Measurements from ENCODE around the gene CCR6. TPM values are rescaled to one million over a fixed set of nuclear protein-coding genes. Genes with fewer than 3 reads are reported as not detected.

CCR6 gene
- total RNA-seq, 1 donor from 2014 or later: not detected

DNA sequence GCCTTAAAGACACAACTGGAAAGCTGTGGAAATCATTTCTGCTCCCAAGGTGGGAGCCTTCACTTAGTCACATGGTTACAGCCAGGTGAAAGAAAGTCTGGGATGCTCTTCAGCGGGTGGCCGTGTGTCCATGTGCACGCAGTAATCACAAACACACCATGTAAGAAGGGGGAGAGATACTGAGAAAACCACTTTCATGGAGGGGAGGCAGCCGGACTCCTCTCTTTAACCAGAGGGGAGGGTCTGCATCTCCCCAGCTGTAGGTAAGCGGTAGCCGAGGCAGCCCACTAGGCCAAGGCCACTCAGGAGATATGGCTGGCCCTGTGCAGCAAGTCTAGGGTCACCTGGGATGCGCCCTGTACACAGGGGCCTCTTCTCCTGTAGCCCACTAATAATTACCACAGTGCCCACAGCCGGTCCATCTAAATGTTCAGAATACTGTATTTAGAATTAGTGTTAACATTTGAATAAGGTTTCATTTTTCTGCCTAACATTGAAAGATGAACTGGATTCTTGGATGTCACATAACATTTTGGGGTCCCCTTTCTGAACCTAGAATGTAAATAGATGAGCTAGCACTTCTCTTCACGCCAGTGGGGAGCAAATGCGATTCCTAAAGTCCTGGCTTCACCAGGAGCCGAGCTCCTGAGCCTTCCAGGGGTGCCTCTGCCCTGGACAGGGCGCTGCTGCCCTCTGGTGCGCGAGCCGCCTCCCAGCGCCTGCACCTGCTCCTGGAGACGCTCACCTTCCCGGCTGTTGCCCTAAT is 19.0 kb downstream of the CCR6 start:
- H3K4me1 Mint-ChIP-seq (ENCODE audit: unreplicated experiment): peaks cover 31% of the 10 kb centered on the region
- no peak overlapping the region for H3K4me3 Mint-ChIP-seq
- TF ChIP-seq, protein P1, sequence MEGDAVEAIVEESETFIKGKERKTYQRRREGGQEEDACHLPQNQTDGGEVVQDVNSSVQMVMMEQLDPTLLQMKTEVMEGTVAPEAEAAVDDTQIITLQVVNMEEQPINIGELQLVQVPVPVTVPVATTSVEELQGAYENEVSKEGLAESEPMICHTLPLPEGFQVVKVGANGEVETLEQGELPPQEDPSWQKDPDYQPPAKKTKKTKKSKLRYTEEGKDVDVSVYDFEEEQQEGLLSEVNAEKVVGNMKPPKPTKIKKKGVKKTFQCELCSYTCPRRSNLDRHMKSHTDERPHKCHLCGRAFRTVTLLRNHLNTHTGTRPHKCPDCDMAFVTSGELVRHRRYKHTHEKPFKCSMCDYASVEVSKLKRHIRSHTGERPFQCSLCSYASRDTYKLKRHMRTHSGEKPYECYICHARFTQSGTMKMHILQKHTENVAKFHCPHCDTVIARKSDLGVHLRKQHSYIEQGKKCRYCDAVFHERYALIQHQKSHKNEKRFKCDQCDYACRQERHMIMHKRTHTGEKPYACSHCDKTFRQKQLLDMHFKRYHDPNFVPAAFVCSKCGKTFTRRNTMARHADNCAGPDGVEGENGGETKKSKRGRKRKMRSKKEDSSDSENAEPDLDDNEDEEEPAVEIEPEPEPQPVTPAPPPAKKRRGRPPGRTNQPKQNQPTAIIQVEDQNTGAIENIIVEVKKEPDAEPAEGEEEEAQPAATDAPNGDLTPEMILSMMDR (conservative IDR thresholded peaks at IDR 0.05): peak; percentile 81
- no peak overlapping the region for H3K27ac Mint-ChIP-seq
- no peak for DNase-seq (ENCODE audit: extremely low spot score, unreplicated experiment)
- no peaks in the 10 kb centered on the region for H3K36me3 Mint-ChIP-seq
- H3K27me3 Mint-ChIP-seq: peaks cover 40% of the 10 kb centered on the region
- peaks cover 6% of the 10 kb centered on the region for H3K9me3 Mint-ChIP-seq

DNA sequence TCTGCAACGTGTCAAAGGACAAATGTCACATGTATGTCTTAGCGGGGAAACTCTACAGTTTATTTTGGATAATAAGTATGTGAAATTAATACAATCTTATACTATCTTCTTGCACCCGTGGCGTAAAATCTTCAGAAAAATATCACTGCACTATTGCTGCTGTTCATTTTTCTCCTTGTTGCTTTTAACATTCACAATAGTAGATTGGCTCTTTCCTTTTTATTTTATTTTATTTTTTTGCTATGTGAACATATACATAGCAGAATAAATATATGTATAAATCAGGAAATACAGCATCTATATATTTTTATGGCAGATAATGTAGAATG is 19.5 kb downstream of the CCR6 start:
- TF ChIP-seq, protein P1 (conservative IDR thresholded peaks at IDR 0.05): peak; percentile 9
- no peaks in the 10 kb centered on the region for H3K36me3 Mint-ChIP-seq
- H3K9me3 Mint-ChIP-seq: peaks cover 6% of the 10 kb centered on the region
- peaks cover 33% of the 10 kb centered on the region for H3K4me1 Mint-ChIP-seq (ENCODE audit: unreplicated experiment)
- H3K4me3 Mint-ChIP-seq: no peak overlapping the region
- no peak for DNase-seq (ENCODE audit: extremely low spot score, unreplicated experiment)
- H3K27me3 Mint-ChIP-seq: peaks cover 44% of the 10 kb centered on the region
- H3K27ac Mint-ChIP-seq: no peak overlapping the region

DNA sequence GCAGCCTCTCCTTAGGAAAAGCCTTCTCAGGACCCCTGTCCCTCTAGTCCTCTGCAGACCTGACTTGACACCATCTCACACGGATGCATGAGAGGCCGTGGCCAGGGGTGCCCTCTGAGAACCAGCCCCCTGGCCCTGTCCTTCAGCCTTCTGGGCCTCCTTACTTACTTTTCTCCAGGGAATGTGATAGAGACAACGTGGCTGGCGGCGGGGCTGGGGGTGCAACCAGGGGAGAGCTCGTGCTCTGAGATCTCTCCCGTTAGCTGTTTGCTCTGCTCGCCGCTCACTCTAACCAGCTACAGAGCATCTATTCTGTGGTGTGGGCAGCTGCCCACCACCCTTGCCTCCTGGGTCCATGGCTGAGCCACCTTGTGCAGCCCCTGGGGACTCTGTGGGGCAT is 20.1 kb downstream of the CCR6 start:
- TF ChIP-seq, protein P1 (conservative IDR thresholded peaks at IDR 0.05): no peak
- H3K4me1 Mint-ChIP-seq (ENCODE audit: unreplicated experiment): peaks cover 33% of the 10 kb centered on the region
- no peak overlapping the region for H3K27ac Mint-ChIP-seq
- peaks cover 6% of the 10 kb centered on the region for H3K9me3 Mint-ChIP-seq
- no peak overlapping the region for H3K4me3 Mint-ChIP-seq
- H3K27me3 Mint-ChIP-seq: peaks cover 43% of the 10 kb centered on the region
- no peak for DNase-seq (ENCODE audit: extremely low spot score, unreplicated experiment)
- no peaks in the 10 kb centered on the region for H3K36me3 Mint-ChIP-seq

DNA sequence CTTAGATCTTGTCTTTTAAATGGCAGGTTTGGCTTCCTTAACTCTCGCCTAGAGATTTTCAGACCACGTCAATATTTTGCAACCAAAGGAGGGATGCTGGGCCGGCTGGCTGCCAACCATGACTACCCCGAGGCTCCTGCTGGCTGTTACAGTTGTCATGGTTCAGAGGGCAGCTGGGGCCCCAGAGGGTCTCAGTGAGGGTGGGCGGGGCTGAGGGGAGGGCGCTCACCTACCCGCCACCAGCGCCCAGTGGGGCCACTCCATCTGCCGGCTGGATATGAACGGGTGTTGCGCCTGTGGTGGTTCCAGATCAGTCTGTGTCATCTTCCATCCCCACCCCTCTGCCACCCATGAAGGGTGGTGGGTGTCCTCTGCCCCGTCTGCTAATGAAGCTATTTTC is 22.6 kb downstream of the CCR6 start:
- H3K4me1 Mint-ChIP-seq (ENCODE audit: unreplicated experiment): peaks cover 21% of the 10 kb centered on the region
- H3K9me3 Mint-ChIP-seq: peaks cover 6% of the 10 kb centered on the region
- TF ChIP-seq, protein P1 (conservative IDR thresholded peaks at IDR 0.05): no peak
- no peak for DNase-seq (ENCODE audit: extremely low spot score, unreplicated experiment)
- no peak overlapping the region for H3K4me3 Mint-ChIP-seq
- H3K27me3 Mint-ChIP-seq: peaks cover 55% of the 10 kb centered on the region
- no peak overlapping the region for H3K27ac Mint-ChIP-seq
- no peaks in the 10 kb centered on the region for H3K36me3 Mint-ChIP-seq

DNA sequence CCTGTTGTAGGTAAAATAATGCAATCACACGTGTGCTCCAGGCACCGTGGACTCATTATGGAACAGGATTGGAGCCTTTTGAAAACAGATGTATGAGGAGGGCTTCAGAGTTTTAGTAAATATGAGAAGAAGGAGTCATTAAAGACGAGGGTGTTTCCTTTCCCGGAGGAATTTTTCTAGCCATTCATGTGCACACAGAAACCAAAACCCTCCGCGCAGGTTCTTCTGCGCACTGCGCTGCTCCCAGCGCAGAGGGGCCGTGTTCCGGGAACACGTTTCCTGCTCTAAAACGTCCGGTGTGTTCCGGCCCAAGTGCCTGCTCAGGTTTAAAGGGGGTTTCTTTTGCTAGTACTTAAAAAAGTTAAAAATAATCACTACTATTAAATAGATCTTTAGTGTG is 23.2 kb downstream of the CCR6 start:
- peaks cover 14% of the 10 kb centered on the region for H3K4me1 Mint-ChIP-seq (ENCODE audit: unreplicated experiment)
- no peak overlapping the region for H3K4me3 Mint-ChIP-seq
- TF ChIP-seq, protein P1 (conservative IDR thresholded peaks at IDR 0.05): no peak
- no peak for DNase-seq (ENCODE audit: extremely low spot score, unreplicated experiment)
- H3K27me3 Mint-ChIP-seq: peaks cover 60% of the 10 kb centered on the region
- H3K36me3 Mint-ChIP-seq: no peaks in the 10 kb centered on the region
- no peak overlapping the region for H3K27ac Mint-ChIP-seq
- peaks cover 6% of the 10 kb centered on the region for H3K9me3 Mint-ChIP-seq
